ENCODE measurements around the gene TIGD3. TPM values are rescaled to one million over a fixed set of nuclear protein-coding genes. Genes with fewer than 3 reads are reported as not detected.

Gene TIGD3
- total and polyA plus RNA-seq, 9 of the 15 experiments (the other 6 are each of a cell fraction or from before 2014, with no cell fraction given), result 0.06 to 1.3 (median 0.56) TPM

- no peak for TF ChIP-seq BHLHE40 (IDR thresholded peaks at IDR 0.05; ENCODE audit: low read length)
- no peak for TF ChIP-seq ZNF23 (CRISPR knock-in tag; IDR thresholded peaks at IDR 0.05)
- no peak for TF ChIP-seq CHAMP1 (IDR thresholded peaks at IDR 0.05)
- TF ChIP-seq PREB (CRISPR knock-in tag; IDR thresholded peaks at IDR 0.05), result no peak
- no peak for TF ChIP-seq HEY1 (CRISPR knock-in tag; IDR thresholded peaks at IDR 0.05; ENCODE audit: borderline replicate concordance)
- no peak for TF ChIP-seq ARID2 (IDR thresholded peaks at IDR 0.05)
- TF ChIP-seq POLR2B (IDR thresholded peaks at IDR 0.05; ENCODE audit: low read depth, partially characterized antibody), result peak; percentile 56
- no peak for TF ChIP-seq ZNF311 (CRISPR knock-in tag; IDR thresholded peaks at IDR 0.05)
- no peak for TF ChIP-seq THAP7 (CRISPR knock-in tag; IDR thresholded peaks at IDR 0.05)
- TF ChIP-seq DLX4 (CRISPR knock-in tag; IDR thresholded peaks at IDR 0.05), result no peak
- no peak for TF ChIP-seq ZBTB5 (IDR thresholded peaks at IDR 0.05)
- no peak for TF ChIP-seq ZFX (CRISPR knock-in tag; IDR thresholded peaks at IDR 0.05)
- TF ChIP-seq EZH2 (IDR thresholded peaks at IDR 0.05; ENCODE audit: borderline replicate concordance, low read depth, low read length), result no peak
- no peak for TF ChIP-seq SMC3 (conservative IDR thresholded peaks at IDR 0.05; ENCODE audit: insufficient read depth, low read depth, low read length)
- no peak for TF ChIP-seq MAFG (tag; conservative IDR thresholded peaks at IDR 0.05)
- TF ChIP-seq SOX6 (IDR thresholded peaks at IDR 0.05), result no peak
- TF ChIP-seq POLR2G (IDR thresholded peaks at IDR 0.05; ENCODE audit: low read depth, low read length), result no peak
- 0 out of 2 replicates have a peak, but pooled peaks have one; percentile 47 for TF ChIP-seq ZC3H4 (CRISPR knock-in tag; IDR thresholded peaks at IDR 0.05; ENCODE audit: borderline replicate concordance)
- TF ChIP-seq MYNN (IDR thresholded peaks at IDR 0.05), result no peak
- no peak for TF ChIP-seq MYNN (CRISPR knock-in tag; IDR thresholded peaks at IDR 0.05)
- no peak for TF ChIP-seq JUND (IDR thresholded peaks at IDR 0.05; ENCODE audit: borderline replicate concordance, low read depth, low read length)
- TF ChIP-seq JUND (tag; IDR thresholded peaks at IDR 0.05; ENCODE audit: borderline replicate concordance, low read depth, low read length), result no peak
- TF ChIP-seq ILF3 (IDR thresholded peaks at IDR 0.05; ENCODE audit: borderline replicate concordance), result no peak
- no peak for TF ChIP-seq POLR2AphosphoS2 (IDR thresholded peaks at IDR 0.05; ENCODE audit: low read length)
- TF ChIP-seq SIN3A (IDR thresholded peaks at IDR 0.05; ENCODE audit: borderline replicate concordance in 2 of 2, control insufficient read depth in 1 of 2, low read depth in 2 of 2, low read length in 2 of 2), result 0 out of 4 replicates have a peak, but pooled peaks of 1 of the 2 experiments have one; percentile 21
Measured at GRCh38 chr11:65353900-65354264, 669 bp upstream of the TIGD3 start (continued).
